ENCODE results near the gene CHPT1.
A peak's percentile ranks its signal among the peaks of the same experiment; 100 is the strongest.
"Not testable (repeated sequence)": the region's sequence is repeated elsewhere in the genome, so short reads cannot be mapped to it uniquely, and the experiment has no call there.

CHPT1 gene

GRCh38 chr12:101680647-101681046 is 16.8 kb upstream of the CHPT1 start:
- Histone ChIP-seq H3K36me3 (ENCODE audit: control insufficient read depth in 1 of 2, insufficient read depth in 2 of 2, low read length in 2 of 2) (no peaks in the 10 kb centered on the region), H3K27me3 (ENCODE audit: control insufficient read depth in 1 of 2, insufficient read depth in 2 of 2, low read length in 2 of 2) (no peaks in the 10 kb centered on the region), H3K27ac (ENCODE audit: low read depth, low read length) (no peak overlapping the region), H3K9ac (ENCODE audit: low read depth in 1 of 2, low read length in 2 of 2) (no peak overlapping the region), H3K9me3 (ENCODE audit: control insufficient read depth in 1 of 2, low read length in 2 of 2) (no peaks in the 10 kb centered on the region), H3K4me3 (ENCODE audit: low read depth in 1 of 2, low read length in 2 of 2) (no peak overlapping the region), H3K4me1 (ENCODE audit: control insufficient read depth in 1 of 2, insufficient read depth in 2 of 2, low read length in 2 of 2) (no peaks in the 10 kb centered on the region)

GRCh38 chr12:101681627-101682026 is 15.8 kb upstream of the CHPT1 start:
- not testable (repeated sequence) for H3K36me3 ChIP-seq (ENCODE audit: control insufficient read depth in 1 of 2, insufficient read depth in 2 of 2, low read length in 2 of 2)

GRCh38 chr12:101685092-101685491 is 12.3 kb upstream of the CHPT1 start:
- H3K27me3 ChIP-seq (ENCODE audit: control insufficient read depth in 1 of 2, insufficient read depth in 2 of 2, low read length in 2 of 2) = no peaks in the 10 kb centered on the region

More at GRCh38 chr12:101681627-101682026, 15.8 kb upstream of the CHPT1 start:
- H3K4me3 ChIP-seq (ENCODE audit: low read depth in 1 of 2, low read length in 2 of 2); H3K27ac ChIP-seq (ENCODE audit: low read depth, low read length); H3K27me3 ChIP-seq (ENCODE audit: control insufficient read depth in 1 of 2, insufficient read depth in 2 of 2, low read length in 2 of 2); H3K9me3 ChIP-seq (ENCODE audit: control insufficient read depth in 1 of 2, low read length in 2 of 2); H3K4me1 ChIP-seq (ENCODE audit: control insufficient read depth in 1 of 2, insufficient read depth in 2 of 2, low read length in 2 of 2); H3K9ac ChIP-seq (ENCODE audit: low read depth in 1 of 2, low read length in 2 of 2): not testable (repeated sequence)

GRCh38 chr12:101686176-101686575 is 11.3 kb upstream of the CHPT1 start:
- Histone ChIP-seq H3K4me3 (ENCODE audit: low read depth in 1 of 2, low read length in 2 of 2) (no peak overlapping the region), H3K9me3 (ENCODE audit: control insufficient read depth in 1 of 2, low read length in 2 of 2) (no peaks in the 10 kb centered on the region), H3K36me3 (ENCODE audit: control insufficient read depth in 1 of 2, insufficient read depth in 2 of 2, low read length in 2 of 2) (no peaks in the 10 kb centered on the region), H3K4me1 (ENCODE audit: control insufficient read depth in 1 of 2, insufficient read depth in 2 of 2, low read length in 2 of 2) (peaks cover 1 to 16% of the 10 kb centered on the region in 2 donors), H3K9ac (ENCODE audit: low read depth in 1 of 2, low read length in 2 of 2) (no peak overlapping the region), H3K27me3 (ENCODE audit: control insufficient read depth in 1 of 2, insufficient read depth in 2 of 2, low read length in 2 of 2) (no peaks in the 10 kb centered on the region), H3K27ac (ENCODE audit: low read depth, low read length) (no peak overlapping the region)

More at GRCh38 chr12:101685092-101685491, 12.3 kb upstream of the CHPT1 start:
- Histone ChIP-seq H3K4me3 (ENCODE audit: low read depth in 1 of 2, low read length in 2 of 2) (no peak overlapping the region), H3K27ac (ENCODE audit: low read depth, low read length) (no peak overlapping the region), H3K9me3 (ENCODE audit: control insufficient read depth in 1 of 2, low read length in 2 of 2) (no peaks in the 10 kb centered on the region), H3K4me1 (ENCODE audit: control insufficient read depth in 1 of 2, insufficient read depth in 2 of 2, low read length in 2 of 2) (peaks cover 0 to 5% of the 10 kb centered on the region in 2 donors), H3K9ac (ENCODE audit: low read depth in 1 of 2, low read length in 2 of 2) (no peak overlapping the region), H3K36me3 (ENCODE audit: control insufficient read depth in 1 of 2, insufficient read depth in 2 of 2, low read length in 2 of 2) (no peaks in the 10 kb centered on the region)

DNA sequence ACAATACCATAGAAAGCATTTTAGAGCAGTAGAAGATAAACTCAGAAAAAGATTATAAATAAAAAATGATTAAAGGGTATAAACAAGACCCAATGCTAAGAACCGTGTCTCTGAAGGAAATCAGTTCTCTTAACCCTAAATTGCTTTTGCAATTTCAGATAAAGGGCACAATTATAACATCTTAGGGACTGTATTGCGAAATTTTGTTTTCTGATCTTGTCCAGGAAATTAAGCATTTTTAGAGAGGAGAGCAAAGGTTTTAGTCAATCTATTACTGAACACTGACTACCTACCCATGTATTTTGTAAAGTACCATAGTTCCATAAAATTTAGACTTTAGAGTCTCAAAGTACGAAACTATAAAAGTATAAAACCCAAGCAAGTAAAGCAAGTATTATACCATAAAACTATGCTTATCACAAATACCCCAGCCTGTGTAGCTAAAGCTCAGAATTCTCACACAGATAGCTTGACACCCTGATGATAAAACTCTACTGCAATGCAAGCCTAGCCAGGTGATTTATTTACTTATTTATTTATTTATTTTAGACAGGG is 6.8 kb upstream of the CHPT1 start:
- Histone ChIP-seq H3K4me1 (ENCODE audit: control insufficient read depth in 1 of 2, insufficient read depth in 2 of 2, low read length in 2 of 2) (peaks cover 15 to 29% of the 10 kb centered on the region in 2 donors), H3K36me3 (ENCODE audit: control insufficient read depth in 1 of 2, insufficient read depth in 2 of 2, low read length in 2 of 2) (no peaks in the 10 kb centered on the region), H3K27me3 (ENCODE audit: control insufficient read depth in 1 of 2, insufficient read depth in 2 of 2, low read length in 2 of 2) (no peaks in the 10 kb centered on the region), H3K9me3 (ENCODE audit: control insufficient read depth in 1 of 2, low read length in 2 of 2) (peaks cover 0 to 6% of the 10 kb centered on the region in 2 donors), H3K27ac (ENCODE audit: low read depth, low read length) (no peak overlapping the region), H3K4me3 (ENCODE audit: low read depth in 1 of 2, low read length in 2 of 2) (peak overlapping the region in 1 of 2 donors; percentile 3), H3K9ac (ENCODE audit: low read depth in 1 of 2, low read length in 2 of 2) (no peak overlapping the region)

- no peaks in the 10 kb centered on the region for H3K36me3 ChIP-seq (ENCODE audit: control insufficient read depth in 1 of 2, insufficient read depth in 2 of 2, low read length in 2 of 2)
- H3K4me1 ChIP-seq (ENCODE audit: control insufficient read depth in 1 of 2, insufficient read depth in 2 of 2, low read length in 2 of 2) = peaks cover 21 to 35% of the 10 kb centered on the region in 2 donors
- no peak overlapping the region for H3K9ac ChIP-seq (ENCODE audit: low read depth in 1 of 2, low read length in 2 of 2)
- H3K27me3 ChIP-seq (ENCODE audit: control insufficient read depth in 1 of 2, insufficient read depth in 2 of 2, low read length in 2 of 2) = no peaks in the 10 kb centered on the region
- H3K27ac ChIP-seq (ENCODE audit: low read depth, low read length) = no peak overlapping the region
- H3K9me3 ChIP-seq (ENCODE audit: control insufficient read depth in 1 of 2, low read length in 2 of 2) = peaks cover 0 to 6% of the 10 kb centered on the region in 2 donors
- H3K4me3 ChIP-seq (ENCODE audit: low read depth in 1 of 2, low read length in 2 of 2) = no peak overlapping the region
Observed at GRCh38 chr12:101691503-101692096, 5.8 kb upstream of the CHPT1 start.

DNA sequence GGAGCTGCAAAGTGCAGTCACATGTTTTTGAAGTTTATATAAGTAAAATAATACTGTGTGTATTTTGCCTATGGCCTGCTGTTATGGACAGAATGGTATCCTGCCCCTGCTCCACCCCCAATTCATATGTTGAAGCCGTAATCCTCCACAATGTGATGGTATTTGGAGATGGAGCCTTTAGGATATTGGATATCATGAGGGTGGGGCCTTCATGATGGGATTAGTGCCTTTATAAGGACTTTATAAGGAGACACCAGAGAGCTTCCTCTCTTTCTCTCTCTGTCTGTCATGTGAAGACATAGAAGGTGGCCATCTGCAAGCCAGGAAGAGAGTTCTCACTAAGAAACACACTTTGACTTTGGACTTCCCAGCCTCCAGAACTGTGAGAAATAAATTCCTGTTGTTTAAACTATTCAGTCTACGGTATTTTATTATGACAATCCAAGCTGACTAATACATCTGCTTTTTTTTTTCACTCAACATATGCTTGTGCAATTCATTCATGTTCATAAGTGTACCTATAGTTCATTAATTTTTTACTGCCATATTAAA is 3.1 kb upstream of the CHPT1 start:
- H3K9ac ChIP-seq (ENCODE audit: low read depth in 1 of 2, low read length in 2 of 2) = no peak overlapping the region

GRCh38 chr12:101694986-101695385 is 2.5 kb upstream of the CHPT1 start:
- no peak overlapping the region for H3K27ac ChIP-seq (ENCODE audit: low read depth, low read length)
- H3K27me3 ChIP-seq (ENCODE audit: control insufficient read depth in 1 of 2, insufficient read depth in 2 of 2, low read length in 2 of 2) = no peaks in the 10 kb centered on the region
- no peak overlapping the region for H3K9ac ChIP-seq (ENCODE audit: low read depth in 1 of 2, low read length in 2 of 2)
- H3K4me3 ChIP-seq (ENCODE audit: low read depth in 1 of 2, low read length in 2 of 2) = no peak overlapping the region
- no peaks in the 10 kb centered on the region for H3K36me3 ChIP-seq (ENCODE audit: control insufficient read depth in 1 of 2, insufficient read depth in 2 of 2, low read length in 2 of 2)
- H3K9me3 ChIP-seq (ENCODE audit: control insufficient read depth in 1 of 2, low read length in 2 of 2) = peaks cover 0 to 6% of the 10 kb centered on the region in 2 donors
- H3K4me1 ChIP-seq (ENCODE audit: control insufficient read depth in 1 of 2, insufficient read depth in 2 of 2, low read length in 2 of 2) = peaks cover 24 to 34% of the 10 kb centered on the region in 2 donors

More for the DNA sequence above, 3.1 kb upstream of the CHPT1 start:
- Histone ChIP-seq H3K4me1 (ENCODE audit: control insufficient read depth in 1 of 2, insufficient read depth in 2 of 2, low read length in 2 of 2) (peaks cover 24 to 34% of the 10 kb centered on the region in 2 donors), H3K27ac (ENCODE audit: low read depth, low read length) (no peak overlapping the region), H3K4me3 (ENCODE audit: low read depth in 1 of 2, low read length in 2 of 2) (no peak overlapping the region), H3K9me3 (ENCODE audit: control insufficient read depth in 1 of 2, low read length in 2 of 2) (peaks cover 0 to 6% of the 10 kb centered on the region in 2 donors), H3K36me3 (ENCODE audit: control insufficient read depth in 1 of 2, insufficient read depth in 2 of 2, low read length in 2 of 2) (no peaks in the 10 kb centered on the region), H3K27me3 (ENCODE audit: control insufficient read depth in 1 of 2, insufficient read depth in 2 of 2, low read length in 2 of 2) (no peaks in the 10 kb centered on the region)

DNA sequence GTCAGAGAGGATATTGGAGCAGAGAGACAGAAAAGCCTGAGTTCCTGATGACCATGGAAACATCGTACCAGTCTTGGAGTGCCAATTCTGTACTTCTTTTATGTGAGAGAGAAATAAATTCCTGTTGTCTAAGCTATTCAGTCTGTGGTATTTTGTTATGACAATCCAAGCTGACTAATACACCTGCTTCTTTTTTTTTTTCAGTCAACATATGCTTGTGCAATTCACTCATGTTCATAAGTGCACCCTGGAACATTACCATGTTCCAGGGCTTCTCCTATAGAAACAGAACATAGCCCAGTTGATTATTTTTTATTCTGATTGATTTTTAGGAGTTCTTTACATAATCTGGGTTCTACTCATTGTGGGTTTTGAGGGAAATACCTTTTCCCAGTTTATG is 1.7 kb upstream of the CHPT1 start:
- H3K36me3 ChIP-seq (ENCODE audit: control insufficient read depth in 1 of 2, insufficient read depth in 2 of 2, low read length in 2 of 2) = no peaks in the 10 kb centered on the region
- no peak overlapping the region for H3K9ac ChIP-seq (ENCODE audit: low read depth in 1 of 2, low read length in 2 of 2)
- no peaks in the 10 kb centered on the region for H3K27me3 ChIP-seq (ENCODE audit: control insufficient read depth in 1 of 2, insufficient read depth in 2 of 2, low read length in 2 of 2)
- no peak overlapping the region for H3K4me3 ChIP-seq (ENCODE audit: low read depth in 1 of 2, low read length in 2 of 2)
- no peak overlapping the region for H3K27ac ChIP-seq (ENCODE audit: low read depth, low read length)
- peaks cover 0 to 6% of the 10 kb centered on the region in 2 donors for H3K9me3 ChIP-seq (ENCODE audit: control insufficient read depth in 1 of 2, low read length in 2 of 2)
- H3K4me1 ChIP-seq (ENCODE audit: control insufficient read depth in 1 of 2, insufficient read depth in 2 of 2, low read length in 2 of 2) = peaks cover 30 to 34% of the 10 kb centered on the region in 2 donors
